Kidney (tissue), 14 donors: Measurements from ENCODE around the gene STN1. TPM values are rescaled to one million over a fixed set of nuclear protein-coding genes. Genes with fewer than 3 reads are reported as not detected.

Source experiments
- DNase-seq, 5 donors: peaks; one replicate each; pipeline ENCODE4 v3.0.0-alpha.2; 2013 to 2020
- FAIRE-seq: peaks from 2 replicates; lab custom pipeline; 2012; peaks lifted over from hg19 to GRCh38; lab: Jason Lieb, UNC
- H3K27ac ChIP-seq, 2 donors: one replicate each; pipeline ENCODE4 v1.7.0; 2013; ENCODE audit warnings: low read depth in 2 of 2, low read length in 2 of 2, inconsistent platforms in 1 of 2
- H3K27me3 ChIP-seq: one replicate; pipeline ENCODE4 v1.7.1; 2013; ENCODE audit warnings: low read length, inconsistent platforms; ENCODE audit not compliant: control insufficient read depth, insufficient read depth
- H3K36me3 ChIP-seq, 3 donors: one replicate each; pipeline versions ENCODE4 v1.7.0 to v1.7.1; 2013; ENCODE audit warnings: low read length in 3 of 3, control low read depth in 1 of 3, inconsistent platforms in 1 of 3; ENCODE audit not compliant: insufficient read depth in 3 of 3, control insufficient read depth in 2 of 3
- H3K4me1 ChIP-seq, 3 donors: one replicate each; pipeline versions ENCODE4 v1.7.0 to v1.7.1; 2013; ENCODE audit warnings: low read length in 3 of 3, inconsistent platforms in 1 of 3, low read depth in 1 of 3; ENCODE audit not compliant: control insufficient read depth in 2 of 3, insufficient read depth in 2 of 3
- H3K4me3 ChIP-seq, 3 donors: one replicate each; pipeline versions ENCODE4 v1.7.0 to v1.8.1; 2013; ENCODE audit warnings: low read length in 3 of 3, control low read depth in 1 of 3, inconsistent platforms in 1 of 3
- H3K9ac ChIP-seq, 3 donors: one replicate each; pipeline versions ENCODE4 v1.7.0 to v1.7.1; 2013; ENCODE audit warnings: low read length in 3 of 3, control low read depth in 1 of 3, inconsistent platforms in 1 of 3
- H3K9me3 ChIP-seq, 3 donors: one replicate each; pipeline versions ENCODE4 v1.7.0 to v1.7.1; 2013; ENCODE audit warnings: low read length in 3 of 3, control low read depth in 1 of 3, inconsistent platforms in 1 of 3; ENCODE audit not compliant: control insufficient read depth in 2 of 3, insufficient read depth in 1 of 3
- intact Hi-C: fragments of 100-400 bp; cut with DNase I; formaldehyde crosslinking; loops from one replicate; pipeline ENCODE4 v1.11.1; 2022
- polyA plus RNA-seq: library from polyadenylated mRNA; stranded (reverse); fragments of 350-450 nt; fragmentation: Illumina TruSeq; extraction: RNeasy Lipid Tissue Mini Kit (QIAGEN cat#74804); gene quantifications from one replicate; pipeline ENCODE4 v1.2.3, GENCODE V29; 2014; ENCODE audit warnings: low read depth, low replicate concordance; ENCODE audit not compliant: insufficient read depth
- total RNA-seq: library from RNA; stranded (reverse); fragmentation: NEBNext Ultra II Directional; extraction: Animal tissue kit (Norgen Biotek cat#: 25700); gene quantifications from one replicate; pipeline ENCODE4 v1.2.1, GENCODE V29; 2021
- TF ChIP-seq, protein P1 (sequence below): IDR thresholded peaks from 3 replicates; pipeline ENCODE4 v1.5.1; 2012; ENCODE audit warnings: mild to moderate bottlenecking, moderate library complexity, borderline replicate concordance; ENCODE audit not compliant: insufficient read depth; ENCODE audit errors: extremely low read depth
- donor health status: control.
- donor health status: control.
- donor health status: control.
- donor health status: control.
- donor health status: control.
- donor health status: DM: yes; HTN: yes; CAD: no.
- donor health status: Normal renal cell carcinoma (clear cell type).

STN1 gene
- total and polyA plus RNA-seq, 2 donors from 2014 or later: 29.4 to 30.1 TPM

DNA sequence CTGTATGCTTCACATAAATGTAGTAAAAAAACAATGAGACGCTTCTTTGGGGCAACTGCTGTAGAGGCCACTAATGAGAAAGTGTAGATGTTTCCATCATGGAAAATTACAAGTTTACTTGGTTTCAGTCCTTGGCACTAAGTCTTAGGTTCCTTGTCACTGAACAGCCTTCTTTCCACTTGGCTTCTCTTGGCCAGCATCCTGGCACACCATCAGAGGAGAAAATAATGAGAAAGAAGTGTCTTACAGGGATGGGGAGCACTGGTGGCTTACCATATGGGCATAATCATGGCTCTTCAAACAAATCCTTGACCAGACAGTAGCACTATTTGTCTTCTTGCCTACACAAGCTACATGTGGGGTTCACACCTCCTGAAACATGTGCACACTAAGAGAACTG is 40.1 kb downstream of the STN1 start:
- DNase-seq (no peak), FAIRE-seq (no peak)
- no peaks in the 10 kb centered on the region for H3K9me3 ChIP-seq
- intact Hi-C loops: no loop called here
- TF ChIP-seq, protein P1, sequence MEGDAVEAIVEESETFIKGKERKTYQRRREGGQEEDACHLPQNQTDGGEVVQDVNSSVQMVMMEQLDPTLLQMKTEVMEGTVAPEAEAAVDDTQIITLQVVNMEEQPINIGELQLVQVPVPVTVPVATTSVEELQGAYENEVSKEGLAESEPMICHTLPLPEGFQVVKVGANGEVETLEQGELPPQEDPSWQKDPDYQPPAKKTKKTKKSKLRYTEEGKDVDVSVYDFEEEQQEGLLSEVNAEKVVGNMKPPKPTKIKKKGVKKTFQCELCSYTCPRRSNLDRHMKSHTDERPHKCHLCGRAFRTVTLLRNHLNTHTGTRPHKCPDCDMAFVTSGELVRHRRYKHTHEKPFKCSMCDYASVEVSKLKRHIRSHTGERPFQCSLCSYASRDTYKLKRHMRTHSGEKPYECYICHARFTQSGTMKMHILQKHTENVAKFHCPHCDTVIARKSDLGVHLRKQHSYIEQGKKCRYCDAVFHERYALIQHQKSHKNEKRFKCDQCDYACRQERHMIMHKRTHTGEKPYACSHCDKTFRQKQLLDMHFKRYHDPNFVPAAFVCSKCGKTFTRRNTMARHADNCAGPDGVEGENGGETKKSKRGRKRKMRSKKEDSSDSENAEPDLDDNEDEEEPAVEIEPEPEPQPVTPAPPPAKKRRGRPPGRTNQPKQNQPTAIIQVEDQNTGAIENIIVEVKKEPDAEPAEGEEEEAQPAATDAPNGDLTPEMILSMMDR: no peak
- H3K4me1 ChIP-seq: no peaks in the 10 kb centered on the region
- no peak overlapping the region for H3K27ac ChIP-seq
- no peak overlapping the region for H3K4me3 ChIP-seq
- H3K36me3 ChIP-seq: peaks cover 2 to 37% (median 37%) of the 10 kb centered on the region in 3 donors
- H3K27me3 ChIP-seq: no peaks in the 10 kb centered on the region
- H3K9ac ChIP-seq: no peak overlapping the region

DNA sequence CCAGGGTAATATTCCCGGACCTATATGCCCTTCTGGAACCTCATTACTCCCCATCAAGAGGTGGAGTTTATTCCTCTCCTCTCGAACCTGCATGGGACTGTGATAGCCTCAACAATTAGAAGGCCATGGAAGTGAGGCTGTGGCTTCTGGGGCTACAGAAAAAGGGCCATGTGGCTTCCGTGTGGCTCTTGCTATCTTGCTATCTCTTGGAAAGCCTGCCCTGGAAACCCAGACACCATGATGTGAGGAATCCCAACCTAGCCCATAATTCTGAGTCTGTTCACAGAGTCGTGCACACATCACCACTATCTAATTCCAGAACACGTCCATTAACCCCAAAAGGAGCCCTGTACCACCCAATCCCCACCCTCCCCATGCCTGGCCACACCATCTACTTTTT is 41.8 kb downstream of the STN1 start:
- intact Hi-C loops: no loop called here
- no peaks in the 10 kb centered on the region for H3K27me3 ChIP-seq
- FAIRE-seq (no peak), DNase-seq (no peak)
- H3K36me3 ChIP-seq: peaks cover 0 to 21% (median 20%) of the 10 kb centered on the region in 3 donors
- no peak overlapping the region for H3K4me3 ChIP-seq
- TF ChIP-seq, protein P1: no peak
- no peaks in the 10 kb centered on the region for H3K9me3 ChIP-seq
- no peak overlapping the region for H3K9ac ChIP-seq
- no peaks in the 10 kb centered on the region for H3K4me1 ChIP-seq
- H3K27ac ChIP-seq: no peak overlapping the region

DNA sequence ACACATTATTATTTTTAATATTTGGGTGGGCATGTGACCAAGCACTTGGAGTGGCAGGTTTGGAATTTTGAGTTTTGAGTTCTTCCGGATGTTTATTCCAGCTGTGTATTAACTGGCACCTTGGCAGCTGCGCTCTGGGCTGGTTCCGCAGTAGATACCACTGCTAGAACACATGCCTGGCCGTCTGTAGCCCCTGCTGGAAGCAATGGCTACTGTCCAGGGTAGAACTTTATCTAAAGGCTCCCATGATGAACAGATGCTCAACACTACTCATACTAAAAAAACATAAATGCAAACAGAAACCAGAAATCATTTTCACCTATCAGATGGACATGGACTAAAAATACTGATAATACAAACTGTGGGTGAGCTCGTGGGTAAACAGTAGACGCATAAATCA is 43.3 kb downstream of the STN1 start:
- Histone ChIP-seq H3K4me1 (no peaks in the 10 kb centered on the region), H3K9ac (no peak overlapping the region), H3K9me3 (no peaks in the 10 kb centered on the region), H3K4me3 (no peak overlapping the region), H3K27me3 (no peaks in the 10 kb centered on the region), H3K36me3 (peaks cover 0 to 13% (median 9%) of the 10 kb centered on the region in 3 donors), H3K27ac (no peak overlapping the region)
- intact Hi-C loops: no loop called here
- TF ChIP-seq, protein P1: no peak
- DNase-seq (no peak), FAIRE-seq (no peak)

DNA sequence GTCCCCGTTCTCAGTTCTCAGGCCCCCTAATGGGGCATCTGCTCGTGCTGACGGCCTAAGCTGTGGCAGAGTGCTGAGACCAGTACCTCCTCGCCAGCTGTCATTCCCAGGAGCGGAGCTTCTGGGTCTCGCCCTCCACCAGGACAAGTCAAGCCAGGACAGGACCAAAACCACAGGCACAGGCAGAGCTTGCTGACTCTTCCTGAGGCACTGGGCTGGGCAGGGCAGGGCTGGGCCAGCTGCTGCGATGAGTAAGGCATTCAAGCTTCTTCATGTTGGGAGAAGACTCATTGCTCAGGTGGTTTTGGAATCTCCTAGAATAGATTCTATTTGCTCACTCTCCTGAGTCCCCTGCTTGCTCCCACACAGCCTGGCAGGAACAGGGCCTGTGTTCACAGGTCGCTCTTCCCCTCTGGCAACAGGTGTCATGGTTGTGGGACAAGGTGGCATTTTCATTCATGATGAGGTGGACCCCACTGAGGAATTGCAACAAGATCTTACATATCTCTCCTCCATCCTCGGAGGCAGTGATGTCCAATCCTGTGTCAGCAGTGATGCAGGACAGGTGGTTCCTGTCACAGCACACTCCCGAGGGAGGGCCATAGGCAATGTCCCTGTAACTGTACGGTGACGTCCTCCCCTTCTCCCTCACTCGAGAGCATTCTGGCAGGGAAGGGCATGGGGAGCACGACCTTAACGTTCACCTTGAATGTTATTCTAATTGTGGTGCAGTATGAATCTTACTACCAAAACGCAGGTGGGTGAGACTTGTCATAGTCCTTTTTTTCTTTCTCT is 45.6 kb downstream of the STN1 start:
- TF ChIP-seq, protein P1: no peak
- Histone ChIP-seq H3K27ac (no peak overlapping the region), H3K4me3 (no peak overlapping the region), H3K4me1 (no peaks in the 10 kb centered on the region), H3K27me3 (no peaks in the 10 kb centered on the region), H3K36me3 (no peaks in the 10 kb centered on the region), H3K9me3 (no peaks in the 10 kb centered on the region), H3K9ac (no peak overlapping the region)
- intact Hi-C loops: no loop called here
- FAIRE-seq (no peak), DNase-seq (peak in 3 of 5 donors; percentile 43 to 60 (median 55))
